ENCODE results near the gene GPATCH4.
"Not testable (repeated sequence)": the region's sequence is repeated elsewhere in the genome, so short reads cannot be mapped to it uniquely, and the experiment has no call there.

GPATCH4 gene

GRCh38 chr1:156598125-156598524, 3.2 kb downstream of the GPATCH4 start:
- DNase-seq (ENCODE audit: low read depth in 2 of 2): no peak

GRCh38 chr1:156596426-156596825, 4.9 kb downstream of the GPATCH4 start:
- no peak for DNase-seq (ENCODE audit: low read depth in 2 of 2)

DNA sequence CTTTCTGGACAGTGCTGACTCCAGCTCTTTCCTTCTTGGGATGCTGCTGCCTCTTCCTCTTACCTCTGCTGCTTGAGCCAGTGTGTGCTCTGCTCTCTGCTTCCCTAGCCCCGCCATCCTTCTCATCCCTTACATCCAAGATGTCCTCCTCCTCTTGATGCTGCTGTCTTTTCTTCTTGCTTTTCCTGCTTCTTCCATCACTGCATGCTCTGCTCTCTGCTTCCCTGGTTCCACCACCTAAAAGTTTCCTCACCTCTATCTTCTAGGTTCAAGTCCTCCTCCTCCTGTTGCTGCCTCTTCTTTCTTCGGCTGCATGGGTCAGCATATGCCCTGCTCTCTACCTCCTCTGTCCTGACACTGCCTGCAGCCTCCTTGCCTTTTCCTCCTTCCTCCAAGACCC, 6.3 kb downstream of the GPATCH4 start:
- DNase-seq (ENCODE audit: low read depth in 2 of 2): no peak

DNA sequence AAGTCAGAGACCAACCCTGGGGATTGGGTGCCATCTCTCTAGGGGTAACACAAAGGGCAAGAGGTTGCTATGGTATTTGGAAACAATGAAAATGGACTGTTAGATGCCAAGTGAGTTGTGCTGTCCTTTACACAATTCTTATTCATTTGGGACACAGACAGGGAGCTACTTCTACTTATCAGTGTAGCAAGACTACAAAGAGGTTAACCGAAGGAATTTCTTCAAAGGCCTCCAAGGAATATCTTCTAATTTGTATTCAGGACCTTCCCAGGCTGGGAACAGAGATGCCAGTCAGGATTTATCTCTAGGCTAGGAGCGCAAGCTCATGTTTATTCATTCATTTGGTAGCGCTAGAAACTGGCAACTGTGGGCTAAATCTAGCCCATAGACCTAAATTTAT, 7.1 kb downstream of the GPATCH4 start:
- no peak for DNase-seq (ENCODE audit: low read depth in 2 of 2)

DNA sequence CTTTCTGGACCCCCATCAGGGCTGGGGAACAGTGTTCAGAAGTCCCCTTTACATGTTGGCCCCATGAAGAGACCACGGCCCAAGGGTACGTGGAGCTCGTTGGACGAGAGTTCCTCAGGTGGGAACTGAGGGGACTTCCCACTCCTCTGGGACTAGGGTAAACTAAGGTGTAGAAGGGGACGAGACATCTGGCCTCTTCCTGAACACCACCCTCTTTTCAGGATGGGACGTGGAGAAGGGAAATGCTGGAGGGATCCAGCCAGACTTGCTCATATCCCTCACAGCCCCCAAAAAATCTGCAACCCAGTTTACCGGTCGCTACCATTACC, 7.7 kb downstream of the GPATCH4 start:
- DNase-seq (ENCODE audit: low read depth in 2 of 2): no peak

GRCh38 chr1:156592910-156593660, 8.2 kb downstream of the GPATCH4 start:
- DNase-seq (ENCODE audit: low read depth in 2 of 2): no peak

GRCh38 chr1:156592158-156592909, 8.9 kb downstream of the GPATCH4 start:
- no peak for DNase-seq (ENCODE audit: low read depth in 2 of 2)

DNA sequence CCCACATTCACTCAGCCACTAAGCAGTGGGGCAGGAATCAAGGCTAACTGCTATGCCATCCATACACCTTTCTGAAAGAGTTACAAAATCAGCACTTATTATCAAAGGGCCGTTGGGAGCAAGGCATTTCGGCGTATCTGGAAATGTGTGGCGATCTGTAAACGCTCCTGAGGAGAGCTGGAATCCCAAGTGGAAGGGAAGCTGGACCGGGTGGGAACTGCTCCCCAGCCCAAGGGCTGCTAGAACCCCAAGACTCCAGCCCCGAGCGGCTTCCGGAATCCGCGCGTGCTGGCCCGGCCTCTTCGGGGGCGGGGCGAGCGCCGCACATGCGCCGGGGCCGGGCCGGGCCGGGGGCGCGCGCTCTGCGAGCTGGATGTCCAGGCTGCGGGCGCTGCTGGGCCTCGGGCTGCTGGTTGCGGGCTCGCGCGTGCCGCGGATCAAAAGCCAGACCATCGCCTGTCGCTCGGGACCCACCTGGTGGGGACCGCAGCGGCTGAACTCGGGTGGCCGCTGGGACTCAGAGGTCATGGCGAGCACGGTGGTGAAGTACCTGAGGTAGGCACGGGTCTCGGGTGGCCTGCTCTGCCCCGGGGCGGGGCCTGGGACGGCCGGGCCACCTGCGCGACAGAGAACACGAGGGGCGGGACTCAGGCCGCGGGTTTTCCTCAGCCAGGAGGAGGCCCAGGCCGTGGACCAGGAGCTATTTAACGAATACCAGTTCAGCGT, 9.7 kb downstream of the GPATCH4 start, which contains the start of gene NAXE:
NAXE (plus strand) TSS at position 345 of the 726 bp plus-strand sequence; CDS start at position 374, 29 bp downstream.
- peak; percentile 49 to 56 for DNase-seq (ENCODE audit: low read depth in 2 of 2)

DNA sequence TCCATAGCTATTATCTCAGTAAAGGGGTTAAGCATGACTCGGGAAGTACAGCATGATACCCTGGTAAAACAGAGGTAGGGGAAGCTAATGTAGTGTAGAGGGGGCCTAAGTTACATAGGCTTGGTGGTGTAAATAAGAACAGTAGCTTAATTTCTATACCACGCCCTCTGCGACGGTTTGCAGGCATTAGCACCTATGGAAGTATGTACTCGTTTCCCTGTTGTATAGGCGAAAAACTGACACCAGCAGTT, 10.2 kb downstream of the GPATCH4 start:
- no peak for DNase-seq (ENCODE audit: low read depth in 2 of 2)

GRCh38 chr1:156590326-156591180, 10.7 kb downstream of the GPATCH4 start:
- DNase-seq (ENCODE audit: low read depth in 2 of 2): no peak

- no peak for DNase-seq (ENCODE audit: low read depth in 2 of 2)
Measured at GRCh38 chr1:156589546-156589945, 11.7 kb downstream of the GPATCH4 start.

- DNase-seq (ENCODE audit: low read depth in 2 of 2): not testable (repeated sequence)
Measured at GRCh38 chr1:156587927-156588326, 13.4 kb downstream of the GPATCH4 start.

GRCh38 chr1:156586892-156587477, 14.3 kb downstream of the GPATCH4 start:
- DNase-seq (ENCODE audit: low read depth in 2 of 2): no peak

DNA sequence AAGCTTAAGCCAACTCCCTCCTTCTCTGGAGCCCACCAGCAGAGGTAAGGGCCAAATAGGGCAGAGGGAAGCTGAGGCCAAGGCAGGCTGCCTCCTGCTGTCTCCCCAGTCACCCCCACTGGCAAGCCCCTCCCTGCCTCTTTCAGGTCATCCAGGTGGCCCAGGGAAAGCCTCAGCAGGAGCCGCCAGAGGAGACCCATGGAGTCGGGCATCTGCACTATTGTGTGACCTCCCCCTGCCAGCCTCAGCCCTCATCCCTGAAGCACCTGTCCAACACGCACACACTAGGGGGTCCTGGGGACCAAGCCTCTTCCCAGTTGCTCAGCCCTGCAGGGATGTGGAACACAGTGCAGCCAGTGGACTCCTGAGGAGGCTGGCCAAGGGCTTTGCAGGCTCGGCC, 15.0 kb downstream of the GPATCH4 start:
- no peak for DNase-seq (ENCODE audit: low read depth in 2 of 2)

DNA sequence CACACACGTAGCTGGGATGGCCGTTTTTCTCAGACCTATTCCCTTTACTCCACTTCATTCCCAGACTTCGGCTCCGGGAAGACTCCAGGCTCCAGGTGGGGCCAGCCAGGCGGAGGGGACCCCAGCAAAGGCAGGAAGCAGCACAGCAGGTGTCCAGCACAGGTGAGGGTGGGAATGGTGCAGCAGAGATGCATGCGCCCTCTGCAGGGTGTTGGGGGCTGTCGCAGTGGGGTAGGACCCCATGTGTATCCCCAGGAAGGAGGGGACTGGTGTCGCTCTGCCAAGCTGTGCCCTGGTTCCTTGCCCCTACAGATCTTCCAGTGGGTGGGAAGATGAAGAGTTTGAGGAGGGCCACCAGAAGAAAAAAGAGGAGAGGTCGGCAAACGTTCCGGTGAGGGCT, 16.5 kb downstream of the GPATCH4 start:
- DNase-seq (ENCODE audit: low read depth in 2 of 2): no peak

DNA sequence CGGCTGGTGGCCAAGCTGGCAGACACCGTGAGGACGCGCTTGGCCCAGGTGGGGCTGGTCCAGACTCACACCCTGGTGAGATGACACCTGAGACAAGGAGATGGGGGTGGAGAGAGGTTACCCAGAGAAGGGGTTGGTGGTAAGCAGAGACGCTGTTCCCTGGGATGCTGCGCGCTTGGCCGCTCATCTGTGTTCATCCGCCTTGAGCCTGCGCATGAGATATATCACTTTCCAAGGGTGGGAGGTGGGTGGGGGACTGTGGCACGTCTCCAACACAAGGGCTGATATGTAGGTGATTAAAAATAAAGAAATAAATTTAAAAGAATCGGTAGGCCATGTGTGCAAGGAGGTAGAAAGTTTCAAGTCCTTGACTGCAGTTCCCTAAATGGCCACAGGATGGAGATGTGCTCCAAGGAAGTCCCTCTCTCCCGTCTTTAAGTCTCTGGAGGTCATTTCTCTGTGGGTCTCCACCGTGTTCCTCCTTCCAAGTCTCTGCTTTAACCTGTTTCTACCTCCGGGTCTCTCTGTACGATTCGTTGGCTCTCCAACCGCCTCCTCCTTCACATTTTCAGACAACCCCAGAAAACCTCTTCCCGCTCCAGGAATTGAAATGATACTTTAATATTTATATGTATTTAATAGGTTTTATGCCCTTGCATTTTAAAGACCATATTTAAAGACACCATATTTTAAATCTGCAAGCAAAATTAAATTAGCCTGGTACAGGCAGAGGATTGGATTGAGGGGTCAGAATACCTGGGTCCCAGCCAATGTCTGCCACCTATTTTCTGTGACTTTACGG, 17.3 kb downstream of the GPATCH4 start:
- peak; percentile 28 to 47 for DNase-seq (ENCODE audit: low read depth in 2 of 2)

- DNase-seq (ENCODE audit: low read depth in 2 of 2): no peak
Measured at GRCh38 chr1:156582388-156583017, 18.8 kb downstream of the GPATCH4 start.

DNA sequence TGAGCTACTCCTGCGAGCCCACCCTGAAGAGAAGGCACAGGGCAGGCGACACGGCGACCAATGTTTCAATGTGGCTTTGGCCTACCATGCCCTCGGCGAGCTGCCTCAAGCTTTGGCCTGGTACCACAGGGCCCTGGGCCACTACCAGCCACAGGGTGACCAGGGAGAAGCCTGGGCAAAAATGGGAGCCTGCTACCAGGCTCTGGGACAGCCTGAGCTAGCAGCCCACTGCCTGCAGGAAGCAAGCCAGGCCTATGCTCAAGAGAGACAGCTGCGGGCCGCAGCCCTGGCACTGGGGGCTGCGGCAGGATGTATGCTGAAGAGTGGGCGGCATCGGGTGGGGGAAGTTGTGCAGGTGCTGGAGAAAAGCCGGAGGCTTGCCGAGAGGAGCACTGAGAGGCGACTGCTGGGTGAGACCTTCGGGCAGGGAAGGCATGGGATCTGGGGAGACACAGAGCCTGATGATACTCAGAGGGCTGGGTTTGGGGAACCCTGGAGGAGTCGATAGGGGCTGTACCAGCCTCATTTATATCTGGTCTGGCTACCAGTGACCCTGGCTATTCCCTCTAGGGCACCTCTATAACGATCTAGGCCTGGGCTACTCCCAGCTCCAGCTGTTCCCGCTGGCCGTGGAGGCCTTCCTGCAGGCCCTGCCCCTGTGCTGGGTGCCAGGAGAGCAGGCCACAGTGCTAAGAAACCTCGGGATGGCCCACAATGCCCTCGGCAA, 19.5 kb downstream of the GPATCH4 start:
- DNase-seq (ENCODE audit: low read depth in 2 of 2): peak; percentile 52 to 56

DNA sequence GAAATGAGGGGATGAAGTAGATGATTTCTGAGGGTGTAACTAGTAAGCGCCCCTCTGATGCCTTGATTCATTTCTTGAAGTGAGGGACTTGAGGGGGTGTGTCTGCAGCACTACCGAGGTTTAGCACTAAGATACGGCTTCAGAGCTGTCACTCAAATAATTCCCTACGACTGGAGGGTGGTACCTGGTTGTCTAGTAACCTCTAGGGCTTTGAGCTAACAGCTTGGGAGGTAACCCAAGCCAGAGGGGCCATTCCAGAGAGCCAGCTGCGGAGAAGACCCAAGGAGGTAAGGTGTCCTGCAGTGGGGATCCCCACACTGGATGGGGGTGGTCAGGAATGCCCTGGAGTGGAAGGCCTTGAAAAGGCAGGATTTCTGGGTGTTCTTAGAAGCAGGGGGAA, 21.8 kb downstream of the GPATCH4 start, which contains the start of gene TTC24:
TTC24 (plus strand) TSS at position 252 of the 400 bp plus-strand sequence. CDS start 1,642 bp downstream, outside the sequence.
- DNase-seq (ENCODE audit: low read depth in 2 of 2): no peak

All from stimulated activated CD8-positive, alpha-beta memory T cell treated with anti-CD3 and anti-CD28 coated beads, Interleukin-15, amount 100 ng/mL, for 48 hours (primary cell).